HG03060 (cell line): Measurements from ENCODE around the gene CRACR2B.

Experiments used
- ATAC-seq: cut with Tn5 transposase; IDR thresholded peaks from one replicate; pipeline ENCODE4 v1.9.1; 2021; ENCODE audit warnings: low read depth, moderate number of reproducible peaks; ENCODE audit not compliant: unreplicated experiment

CRACR2B gene

GRCh38 chr11:863910-864827 is 36.5 kb downstream of the CRACR2B start:
- no peak for ATAC-seq

GRCh38 chr11:864898-865297 is 37.2 kb downstream of the CRACR2B start:
- no peak for ATAC-seq

GRCh38 chr11:865462-866430 is 38.0 kb downstream of the CRACR2B start:
- ATAC-seq, result no peak

GRCh38 chr11:866481-866880 is 38.8 kb downstream of the CRACR2B start:
- ATAC-seq, result no peak

- no peak for ATAC-seq
Observed at GRCh38 chr11:867856-868358, 40.2 kb downstream of the CRACR2B start.

- ATAC-seq, result no peak
Observed at GRCh38 chr11:868394-868793, 40.7 kb downstream of the CRACR2B start.

GRCh38 chr11:868802-869201 is 41.1 kb downstream of the CRACR2B start:
- no peak for ATAC-seq

GRCh38 chr11:869399-870126 is 41.8 kb downstream of the CRACR2B start:
- ATAC-seq, result no peak

- ATAC-seq, result no peak
Observed at GRCh38 chr11:870127-870413, 42.4 kb downstream of the CRACR2B start.

GRCh38 chr11:870418-870817 is 42.7 kb downstream of the CRACR2B start:
- no peak for ATAC-seq

GRCh38 chr11:871472-871871 is 43.8 kb downstream of the CRACR2B start:
- no peak for ATAC-seq

GRCh38 chr11:872799-873198 is 45.1 kb downstream of the CRACR2B start:
- ATAC-seq, result no peak

- no peak for ATAC-seq
Observed at GRCh38 chr11:873706-874105, 46.0 kb downstream of the CRACR2B start.

GRCh38 chr11:875203-875602 is 47.5 kb downstream of the CRACR2B start:
- no peak for ATAC-seq

GRCh38 chr11:875769-876301 is 48.1 kb downstream of the CRACR2B start:
- no peak for ATAC-seq

GRCh38 chr11:876545-876944 is 48.8 kb downstream of the CRACR2B start:
- ATAC-seq, result no peak

GRCh38 chr11:877565-877964 is 49.8 kb downstream of the CRACR2B start:
- no peak for ATAC-seq

GRCh38 chr11:880447-880846 is 52.7 kb downstream of the CRACR2B start:
- no peak for ATAC-seq
